ENCODE results near the gene TRAF1. TPM values are rescaled to one million over a fixed set of nuclear protein-coding genes. Genes with fewer than 3 reads are reported as not detected.

TRAF1 gene
- total RNA-seq, 1 experiment from 2014 or later = 1.7 TPM

DNA sequence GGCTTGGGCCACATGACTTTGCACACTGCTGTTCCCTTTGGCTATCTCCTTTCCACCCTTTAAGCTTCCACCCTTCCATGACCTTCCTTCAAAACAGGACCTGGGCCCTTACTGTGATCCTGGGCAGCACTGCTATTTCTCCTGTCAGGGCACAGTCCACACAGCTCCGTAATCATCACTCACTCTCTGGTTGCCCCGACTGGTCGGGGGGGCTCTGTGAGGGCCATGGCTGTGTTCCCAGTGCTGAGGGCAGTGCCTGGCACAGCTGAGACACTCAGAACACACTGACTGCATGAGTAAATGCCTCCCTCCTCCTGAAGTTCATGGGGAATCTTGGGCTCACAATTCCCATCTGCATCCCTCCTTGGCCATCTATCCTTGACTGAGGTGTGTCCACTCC lies 12.2 kb downstream of the TRAF1 start:
- Histone ChIP-seq H3K27ac (no peak overlapping the region), H3K27me3 (replicated peaks) (no peaks in the 10 kb centered on the region), H3K4me3 (no peak overlapping the region), H3K9me3 (replicated peaks) (no peaks in the 10 kb centered on the region), H3K4me1 (replicated peaks) (peaks cover 25% of the 10 kb centered on the region), H3K36me3 (no peaks in the 10 kb centered on the region)
- DNase-seq (ENCODE audit: low read depth in 1 of 2, low spot score in 2 of 2) = no peak

GRCh38 chr9:120913647-120914264 lies 12.8 kb downstream of the TRAF1 start:
- H3K27ac ChIP-seq = no peak overlapping the region
- H3K36me3 ChIP-seq = no peaks in the 10 kb centered on the region
- no peaks in the 10 kb centered on the region for H3K9me3 ChIP-seq (replicated peaks)
- peaks cover 19% of the 10 kb centered on the region for H3K4me1 ChIP-seq (replicated peaks)
- H3K4me3 ChIP-seq = no peak overlapping the region
- no peak for DNase-seq (ENCODE audit: low read depth in 1 of 2, low spot score in 2 of 2)
- no peaks in the 10 kb centered on the region for H3K27me3 ChIP-seq (replicated peaks)

DNA sequence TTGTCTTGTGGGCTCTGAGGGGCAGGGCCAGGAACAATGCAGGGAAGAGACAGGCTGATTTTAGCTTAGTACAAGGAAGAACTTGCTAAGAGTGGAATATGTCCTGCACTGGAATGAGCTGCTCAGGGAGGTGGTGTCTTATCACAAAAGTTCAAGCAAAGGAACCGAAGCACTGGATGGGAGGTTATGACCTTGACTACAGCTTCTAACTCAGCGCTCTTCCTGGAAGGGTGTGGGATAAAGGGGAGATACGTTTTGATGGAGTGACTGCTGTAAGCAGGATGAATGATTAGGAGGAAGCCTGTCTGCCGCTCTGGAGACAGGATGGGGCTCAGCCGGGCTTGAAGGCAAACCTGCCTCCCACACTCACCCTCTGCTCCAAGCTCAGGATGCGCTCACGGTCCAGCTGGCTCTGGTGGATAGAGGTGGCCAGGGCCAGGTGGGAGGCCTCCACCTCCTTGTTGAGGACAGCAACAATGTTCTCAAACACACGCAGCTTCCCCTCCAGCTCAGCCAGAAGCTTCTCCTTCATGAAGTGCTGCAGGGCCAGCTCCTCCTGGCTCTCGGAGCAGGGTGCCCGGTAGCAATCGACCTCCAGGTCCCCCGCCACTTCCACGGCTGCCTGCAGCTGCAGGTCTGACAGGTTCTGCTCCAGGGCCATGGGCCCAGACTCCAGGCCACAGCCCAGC lies 13.5 kb downstream of the TRAF1 start:
- no peaks in the 10 kb centered on the region for H3K27me3 ChIP-seq (replicated peaks)
- H3K4me3 ChIP-seq = no peak overlapping the region
- no peaks in the 10 kb centered on the region for H3K36me3 ChIP-seq
- no peak overlapping the region for H3K27ac ChIP-seq
- H3K9me3 ChIP-seq (replicated peaks) = no peaks in the 10 kb centered on the region
- DNase-seq (ENCODE audit: low read depth in 1 of 2, low spot score in 2 of 2) = no peak
- H3K4me1 ChIP-seq (replicated peaks) = peaks cover 14% of the 10 kb centered on the region

DNA sequence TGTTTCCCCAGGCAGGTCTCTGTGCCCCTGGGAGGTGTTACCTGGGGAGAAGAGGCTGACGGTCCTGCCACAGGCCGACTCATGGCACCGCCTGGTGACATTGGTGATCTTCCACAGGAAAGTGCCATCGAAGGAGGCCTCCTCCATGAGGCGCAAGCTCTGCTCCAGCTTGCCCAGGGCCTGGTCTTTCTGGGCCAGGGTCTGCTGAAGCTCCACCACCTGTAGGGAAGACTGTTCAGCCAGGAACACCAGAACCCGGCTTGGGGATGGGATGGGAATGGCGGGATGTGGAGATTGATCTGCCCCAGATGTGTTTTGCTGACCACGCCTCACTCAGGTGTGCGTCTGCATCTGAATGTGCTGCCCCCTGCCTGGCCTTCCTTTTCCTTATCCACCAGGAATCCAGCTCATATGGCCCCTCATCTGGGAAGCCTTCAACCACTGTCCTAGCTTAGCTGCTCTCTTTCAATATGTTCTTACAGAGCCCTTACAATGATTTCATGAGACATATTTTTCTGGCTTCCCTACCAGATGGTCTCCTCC lies 15.2 kb downstream of the TRAF1 start:
- Histone ChIP-seq H3K27me3 (replicated peaks) (no peaks in the 10 kb centered on the region), H3K27ac (no peak overlapping the region), H3K9me3 (replicated peaks) (no peaks in the 10 kb centered on the region), H3K4me1 (replicated peaks) (peaks cover 10% of the 10 kb centered on the region), H3K36me3 (no peaks in the 10 kb centered on the region), H3K4me3 (no peak overlapping the region)
- DNase-seq (ENCODE audit: low read depth in 1 of 2, low spot score in 2 of 2) = no peak

- no peak overlapping the region for H3K27ac ChIP-seq
- H3K4me1 ChIP-seq (replicated peaks) = 0 out of 2 replicates have a peak, but pooled peaks cover 4% of the 10 kb centered on the region
- no peaks in the 10 kb centered on the region for H3K36me3 ChIP-seq
- H3K27me3 ChIP-seq (replicated peaks) = no peaks in the 10 kb centered on the region
- no peaks in the 10 kb centered on the region for H3K9me3 ChIP-seq (replicated peaks)
- no peak overlapping the region for H3K4me3 ChIP-seq
- DNase-seq (ENCODE audit: low read depth in 1 of 2, low spot score in 2 of 2) = no peak
Observed at GRCh38 chr9:120910643-120911042, 16.0 kb downstream of the TRAF1 start.

DNA sequence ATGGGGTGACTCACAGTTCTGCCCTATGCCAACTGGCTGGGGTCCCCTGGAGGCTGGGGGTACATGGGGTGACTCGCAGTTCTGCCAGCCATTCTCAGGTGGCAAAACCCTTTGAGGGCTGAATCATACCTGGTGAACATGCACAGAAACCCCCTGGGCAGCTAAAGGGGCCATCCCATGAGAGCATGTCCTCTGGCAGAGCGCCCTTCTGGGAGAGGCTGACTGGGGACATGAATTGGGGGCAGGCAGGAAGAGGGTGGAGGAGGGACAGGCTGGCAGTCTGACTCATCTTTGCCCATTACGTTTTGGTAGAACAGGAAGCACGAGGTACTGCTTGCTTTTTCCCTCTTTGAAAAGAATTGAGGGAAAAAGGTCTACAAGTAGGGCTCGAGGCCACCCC lies 16.7 kb downstream of the TRAF1 start:
- Histone ChIP-seq H3K36me3 (no peaks in the 10 kb centered on the region), H3K4me1 (replicated peaks) (0 out of 2 replicates have a peak, but pooled peaks cover 4% of the 10 kb centered on the region), H3K9me3 (replicated peaks) (no peaks in the 10 kb centered on the region), H3K27me3 (replicated peaks) (no peaks in the 10 kb centered on the region), H3K4me3 (no peak overlapping the region), H3K27ac (no peak overlapping the region)
- no peak for DNase-seq (ENCODE audit: low read depth in 1 of 2, low spot score in 2 of 2)

DNA sequence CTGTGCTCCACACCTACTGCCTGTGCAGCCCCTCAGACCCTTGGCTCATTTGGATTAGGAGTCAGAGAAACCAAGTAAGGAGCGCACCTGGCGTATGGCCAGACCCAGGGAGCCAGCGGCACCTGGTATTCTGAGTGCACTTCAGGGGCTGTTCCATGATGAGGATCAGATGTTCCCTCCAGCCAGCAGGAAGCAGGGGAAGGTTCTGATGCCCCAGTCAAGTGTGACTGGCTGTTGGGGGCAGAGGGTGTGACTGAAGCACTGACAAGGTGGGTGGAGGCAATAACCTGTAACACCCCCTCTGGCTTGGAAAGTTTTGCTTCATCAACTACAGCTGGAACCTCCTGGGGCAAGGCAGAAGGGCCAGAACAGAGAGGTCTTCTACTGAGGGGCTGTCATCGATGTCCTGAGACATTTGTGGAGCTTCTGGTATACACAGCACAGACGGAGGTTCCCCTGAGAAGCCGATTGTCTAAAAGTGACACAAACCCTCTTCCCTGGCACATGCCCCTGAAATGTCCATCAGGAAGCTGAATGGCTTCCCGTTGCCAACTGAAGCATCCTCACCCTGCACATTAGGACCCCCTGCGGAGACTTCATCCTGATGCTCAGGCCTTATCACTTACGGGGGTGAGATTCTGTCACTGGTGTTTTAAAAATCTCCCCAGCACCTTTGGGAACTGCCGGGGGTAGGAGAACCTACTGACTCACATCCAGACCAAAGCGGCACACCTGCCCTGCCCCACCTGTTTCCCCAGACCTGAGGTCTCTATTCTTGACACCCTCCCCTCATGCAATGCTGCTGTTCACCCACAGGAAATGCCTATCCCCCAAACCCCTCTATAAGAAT lies 21.1 kb downstream of the TRAF1 start:
- DNase-seq (ENCODE audit: low read depth in 1 of 2, low spot score in 2 of 2) = no peak
- H3K9me3 ChIP-seq (replicated peaks) = no peaks in the 10 kb centered on the region
- H3K27ac ChIP-seq = no peak overlapping the region
- H3K4me1 ChIP-seq (replicated peaks) = 0 out of 2 replicates have a peak, but pooled peaks cover 4% of the 10 kb centered on the region
- H3K27me3 ChIP-seq (replicated peaks) = no peaks in the 10 kb centered on the region
- H3K36me3 ChIP-seq = no peaks in the 10 kb centered on the region
- no peak overlapping the region for H3K4me3 ChIP-seq

GRCh38 chr9:120904978-120905301 lies 21.7 kb downstream of the TRAF1 start:
- H3K27me3 ChIP-seq (replicated peaks) = no peaks in the 10 kb centered on the region
- H3K27ac ChIP-seq = no peak overlapping the region
- H3K4me3 ChIP-seq = no peak overlapping the region
- no peak for DNase-seq (ENCODE audit: low read depth in 1 of 2, low spot score in 2 of 2)
- no peaks in the 10 kb centered on the region for H3K36me3 ChIP-seq
- H3K9me3 ChIP-seq (replicated peaks) = no peaks in the 10 kb centered on the region
- 0 out of 2 replicates have a peak, but pooled peaks cover 1% of the 10 kb centered on the region for H3K4me1 ChIP-seq (replicated peaks)

GRCh38 chr9:120904061-120904977 lies 22.3 kb downstream of the TRAF1 start:
- no peaks in the 10 kb centered on the region for H3K9me3 ChIP-seq (replicated peaks)

DNA sequence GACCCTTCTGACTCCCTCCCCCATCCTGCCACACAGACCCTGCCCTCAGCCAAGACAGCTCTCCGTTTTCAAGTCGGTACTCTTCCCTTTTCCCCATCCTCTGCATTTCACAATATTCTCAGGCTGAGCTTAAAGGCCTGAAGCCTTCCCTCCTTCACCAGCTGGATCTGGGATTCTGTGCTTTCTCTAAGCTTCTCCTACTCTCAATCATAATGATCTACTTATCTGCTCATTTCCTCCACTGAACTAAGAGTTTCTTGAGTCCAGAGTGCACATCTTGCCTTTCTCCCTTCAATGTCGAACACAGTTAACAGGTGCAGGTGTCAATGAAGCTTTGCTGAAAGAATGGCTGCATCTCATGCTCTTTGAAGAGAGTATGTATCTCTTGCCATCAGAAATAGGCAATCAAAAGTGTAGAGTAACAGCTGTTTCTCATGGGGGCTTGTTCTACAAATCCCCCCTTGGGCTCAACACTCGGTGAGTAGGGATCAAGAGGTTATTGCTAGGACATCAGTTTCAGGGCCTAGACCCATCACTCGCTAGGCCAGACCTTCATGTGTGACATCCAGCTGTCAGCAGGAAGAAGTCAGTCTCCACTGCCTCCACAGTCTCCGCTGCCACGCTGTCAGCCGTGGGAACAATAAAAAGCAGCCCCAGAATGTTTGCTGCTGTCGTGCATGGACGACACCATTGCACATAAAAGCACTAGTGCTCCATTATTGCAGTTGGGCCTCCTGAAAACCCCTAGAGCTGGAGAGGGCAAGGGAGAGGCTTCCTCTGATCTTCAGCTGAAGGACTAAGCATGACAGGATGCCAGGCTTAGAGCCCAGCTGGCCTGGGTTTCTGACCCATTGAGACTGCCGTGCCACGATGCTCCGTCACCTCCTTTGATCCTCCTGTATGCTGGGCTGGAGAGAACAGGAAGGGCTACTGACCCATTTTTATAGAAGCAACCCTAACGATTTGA lies 23.7 kb downstream of the TRAF1 start:
- Histone ChIP-seq H3K36me3 (no peaks in the 10 kb centered on the region), H3K27ac (no peak overlapping the region), H3K4me1 (replicated peaks) (no peaks in the 10 kb centered on the region), H3K27me3 (replicated peaks) (no peaks in the 10 kb centered on the region), H3K4me3 (no peak overlapping the region), H3K9me3 (replicated peaks) (no peaks in the 10 kb centered on the region)
- DNase-seq (ENCODE audit: low read depth in 1 of 2, low spot score in 2 of 2) = no peak

More at GRCh38 chr9:120904061-120904977, 22.3 kb downstream of the TRAF1 start:
- H3K4me1 ChIP-seq (replicated peaks) = no peaks in the 10 kb centered on the region
- H3K27ac ChIP-seq = no peak overlapping the region
- H3K36me3 ChIP-seq = no peaks in the 10 kb centered on the region
- H3K27me3 ChIP-seq (replicated peaks) = no peaks in the 10 kb centered on the region
- H3K4me3 ChIP-seq = no peak overlapping the region
- no peak for DNase-seq (ENCODE audit: low read depth in 1 of 2, low spot score in 2 of 2)

GRCh38 chr9:120901755-120902568 lies 24.6 kb downstream of the TRAF1 start:
- no peaks in the 10 kb centered on the region for H3K36me3 ChIP-seq
- no peaks in the 10 kb centered on the region for H3K27me3 ChIP-seq (replicated peaks)
- DNase-seq (ENCODE audit: low read depth in 1 of 2, low spot score in 2 of 2) = no peak
- no peak overlapping the region for H3K27ac ChIP-seq
- no peaks in the 10 kb centered on the region for H3K9me3 ChIP-seq (replicated peaks)
- H3K4me3 ChIP-seq = no peak overlapping the region
- no peaks in the 10 kb centered on the region for H3K4me1 ChIP-seq (replicated peaks)

DNA sequence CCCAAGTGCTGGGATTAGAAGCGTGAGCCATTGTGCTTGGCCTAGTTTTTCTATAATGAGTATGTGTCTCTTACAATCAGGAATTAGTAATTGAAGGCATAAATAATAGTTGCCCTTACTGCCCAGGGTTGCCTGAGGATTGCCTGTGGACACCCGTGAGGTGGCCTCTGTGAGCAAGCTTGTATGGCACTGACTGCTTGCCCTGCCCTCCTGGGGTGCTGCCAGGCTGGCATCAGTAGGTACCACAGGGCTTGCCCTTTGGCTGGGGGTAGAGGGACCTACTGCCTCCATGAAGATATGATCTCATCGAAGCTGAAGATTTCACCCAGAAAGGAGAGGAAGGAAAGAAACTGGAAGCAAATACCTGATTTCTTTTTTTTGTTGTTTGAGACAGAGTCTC lies 25.8 kb downstream of the TRAF1 start:
- Histone ChIP-seq H3K4me3 (no peak overlapping the region), H3K9me3 (replicated peaks) (no peaks in the 10 kb centered on the region), H3K36me3 (no peaks in the 10 kb centered on the region), H3K27me3 (replicated peaks) (no peaks in the 10 kb centered on the region), H3K4me1 (replicated peaks) (no peaks in the 10 kb centered on the region), H3K27ac (no peak overlapping the region)
- no peak for DNase-seq (ENCODE audit: low read depth in 1 of 2, low spot score in 2 of 2)
